ENCODE measurements around the gene NLRP11. TPM values are rescaled to one million over a fixed set of nuclear protein-coding genes. Genes with fewer than 3 reads are reported as not detected.
A peak's percentile ranks its signal among the peaks of the same experiment; 100 is the strongest.

Gene NLRP11
- total and polyA plus RNA-seq, 9 of the 15 experiments (the other 6 are each of a cell fraction or from before 2014, with no cell fraction given) = 0.07 to 0.29 (median 0.12) TPM; not detected in 1

DNA sequence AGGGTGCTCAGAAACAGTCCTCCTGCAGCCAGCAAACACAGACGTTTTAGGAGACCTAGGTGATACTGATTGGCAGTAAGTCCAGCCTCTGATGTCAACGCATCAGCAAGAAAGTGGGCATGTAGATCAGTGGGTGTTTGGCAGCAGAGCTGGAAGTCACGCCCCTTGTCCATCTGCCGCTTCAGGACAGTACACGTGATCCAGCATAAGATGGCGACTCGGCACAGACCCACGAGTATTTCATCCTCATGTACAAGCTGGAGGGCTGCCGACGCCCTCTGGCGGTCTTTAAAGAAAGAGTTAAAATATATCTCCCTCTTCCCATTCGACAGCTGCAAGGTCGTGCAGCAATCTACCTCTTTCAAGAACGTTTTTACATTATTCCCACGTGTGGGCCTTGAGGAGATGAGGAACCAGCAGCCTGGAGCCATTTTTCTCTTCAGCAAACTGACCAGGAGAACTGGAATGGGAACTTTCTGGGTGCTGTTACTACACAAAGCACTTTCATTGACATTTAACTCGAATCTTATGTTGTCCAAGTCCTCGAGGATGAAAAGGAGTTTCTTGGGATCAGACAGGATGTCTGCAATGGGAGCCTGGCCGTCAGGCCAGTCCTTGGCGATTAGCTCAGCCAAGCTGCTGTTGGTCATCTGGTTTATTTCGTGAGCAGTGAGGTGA, 22.3 kb downstream of the NLRP11 start (continued):
- TF ChIP-seq CREM (IDR thresholded peaks at IDR 0.05; ENCODE audit: low read depth) = 0 out of 2 replicates have a peak, but pooled peaks have one; percentile 17
- no peak for TF ChIP-seq SIN3B (IDR thresholded peaks at IDR 0.05; ENCODE audit: low read depth)
- TF ChIP-seq SLC30A9 (CRISPR knock-in tag; IDR thresholded peaks at IDR 0.05) = no peak
- no peak for TF ChIP-seq ZBTB9 (CRISPR knock-in tag; IDR thresholded peaks at IDR 0.05)
- no peak for TF ChIP-seq SAP30 (IDR thresholded peaks at IDR 0.05; ENCODE audit: borderline replicate concordance, insufficient read depth, low read depth, low read length, poor library complexity, severe bottlenecking)
- TF ChIP-seq, protein P1, sequence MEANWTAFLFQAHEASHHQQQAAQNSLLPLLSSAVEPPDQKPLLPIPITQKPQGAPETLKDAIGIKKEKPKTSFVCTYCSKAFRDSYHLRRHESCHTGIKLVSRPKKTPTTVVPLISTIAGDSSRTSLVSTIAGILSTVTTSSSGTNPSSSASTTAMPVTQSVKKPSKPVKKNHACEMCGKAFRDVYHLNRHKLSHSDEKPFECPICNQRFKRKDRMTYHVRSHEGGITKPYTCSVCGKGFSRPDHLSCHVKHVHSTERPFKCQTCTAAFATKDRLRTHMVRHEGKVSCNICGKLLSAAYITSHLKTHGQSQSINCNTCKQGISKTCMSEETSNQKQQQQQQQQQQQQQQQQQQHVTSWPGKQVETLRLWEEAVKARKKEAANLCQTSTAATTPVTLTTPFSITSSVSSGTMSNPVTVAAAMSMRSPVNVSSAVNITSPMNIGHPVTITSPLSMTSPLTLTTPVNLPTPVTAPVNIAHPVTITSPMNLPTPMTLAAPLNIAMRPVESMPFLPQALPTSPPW (CRISPR knock-in tag; IDR thresholded peaks at IDR 0.05) = no peak
- no peak for TF ChIP-seq E2F5 (CRISPR knock-in tag; IDR thresholded peaks at IDR 0.05)
- peak; percentile 92 for TF ChIP-seq L3MBTL2 (IDR thresholded peaks at IDR 0.05)
- TF ChIP-seq ESRRB (CRISPR knock-in tag; IDR thresholded peaks at IDR 0.05; ENCODE audit: borderline replicate concordance) = no peak
- no peak for TF ChIP-seq BRD4 (IDR thresholded peaks at IDR 0.05)
- no peak for TF ChIP-seq CEBPB (tag; IDR thresholded peaks at IDR 0.05)
- no peak for TF ChIP-seq NFE2L1 (tag; IDR thresholded peaks at IDR 0.05; ENCODE audit: borderline replicate concordance, low read depth)
- no peak for TF ChIP-seq MAFF (IDR thresholded peaks at IDR 0.05; ENCODE audit: low read length)
- no peak for TF ChIP-seq ZNF197 (CRISPR knock-in tag; IDR thresholded peaks at IDR 0.05; ENCODE audit: low read depth)
- no peak for TF ChIP-seq FOSL1 (tag; conservative IDR thresholded peaks at IDR 0.05)
- no peak for TF ChIP-seq CCAR2 (IDR thresholded peaks at IDR 0.05; ENCODE audit: low read depth, low read length)
- TF ChIP-seq KLF1 (tag; IDR thresholded peaks at IDR 0.05) = no peak
- TF ChIP-seq SRF (CRISPR knock-in tag; IDR thresholded peaks at IDR 0.05) = no peak
- TF ChIP-seq, protein P2, sequence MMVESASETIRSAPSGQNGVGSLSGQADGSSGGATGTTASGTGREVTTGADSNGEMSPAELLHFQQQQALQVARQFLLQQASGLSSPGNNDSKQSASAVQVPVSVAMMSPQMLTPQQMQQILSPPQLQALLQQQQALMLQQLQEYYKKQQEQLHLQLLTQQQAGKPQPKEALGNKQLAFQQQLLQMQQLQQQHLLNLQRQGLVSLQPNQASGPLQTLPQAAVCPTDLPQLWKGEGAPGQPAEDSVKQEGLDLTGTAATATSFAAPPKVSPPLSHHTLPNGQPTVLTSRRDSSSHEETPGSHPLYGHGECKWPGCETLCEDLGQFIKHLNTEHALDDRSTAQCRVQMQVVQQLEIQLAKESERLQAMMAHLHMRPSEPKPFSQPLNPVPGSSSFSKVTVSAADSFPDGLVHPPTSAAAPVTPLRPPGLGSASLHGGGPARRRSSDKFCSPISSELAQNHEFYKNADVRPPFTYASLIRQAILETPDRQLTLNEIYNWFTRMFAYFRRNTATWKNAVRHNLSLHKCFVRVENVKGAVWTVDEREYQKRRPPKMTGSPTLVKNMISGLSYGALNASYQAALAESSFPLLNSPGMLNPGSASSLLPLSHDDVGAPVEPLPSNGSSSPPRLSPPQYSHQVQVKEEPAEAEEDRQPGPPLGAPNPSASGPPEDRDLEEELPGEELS (CRISPR knock-in tag; IDR thresholded peaks at IDR 0.05; ENCODE audit: borderline replicate concordance) = no peak
- no peak for TF ChIP-seq ZBED1 (IDR thresholded peaks at IDR 0.05)
- TF ChIP-seq LARP7 (IDR thresholded peaks at IDR 0.05) = no peak
- no peak for TF ChIP-seq ZNF121 (CRISPR knock-in tag; conservative IDR thresholded peaks at IDR 0.05)
- no peak for TF ChIP-seq NRF1 (conservative IDR thresholded peaks at IDR 0.05 in 1 of 2, IDR thresholded peaks at IDR 0.05 in 1 of 2)
- TF ChIP-seq ILF3 (IDR thresholded peaks at IDR 0.05; ENCODE audit: borderline replicate concordance) = no peak
- TF ChIP-seq ZNF75A (CRISPR knock-in tag; IDR thresholded peaks at IDR 0.05) = no peak
